Endothelial cell (in vitro differentiated cells): ENCODE measurements around the gene NCAM2. TPM values are rescaled to one million over a fixed set of nuclear protein-coding genes. Genes with fewer than 3 reads are reported as not detected.

Experiments used
- DNase-seq: peaks from one replicate; pipeline ENCODE4 v3.0.0; 2021; ENCODE audit warnings: low spot score
- H3K27ac Mint-ChIP-seq: one replicate; pipeline ENCODE4 v1.8.0; 2021; ENCODE audit warnings: mixed read lengths, inconsistent platforms; ENCODE audit not compliant: unreplicated experiment
- H3K27me3 Mint-ChIP-seq: one replicate; pipeline ENCODE4 v1.8.0; 2021; ENCODE audit warnings: mild to moderate bottlenecking, moderate library complexity, mixed read lengths, inconsistent platforms; ENCODE audit not compliant: unreplicated experiment
- H3K36me3 Mint-ChIP-seq: one replicate; pipeline ENCODE4 v1.8.0; 2021; ENCODE audit warnings: mild to moderate bottlenecking, low read depth, mixed read lengths, inconsistent platforms; ENCODE audit not compliant: unreplicated experiment
- H3K4me1 Mint-ChIP-seq: one replicate; pipeline ENCODE4 v1.8.0; 2021; ENCODE audit warnings: mild to moderate bottlenecking, mixed read lengths, inconsistent platforms; ENCODE audit not compliant: unreplicated experiment
- H3K4me3 Mint-ChIP-seq: one replicate; pipeline ENCODE4 v1.8.0; 2021; ENCODE audit warnings: mild to moderate bottlenecking, mixed read lengths, inconsistent platforms; ENCODE audit not compliant: unreplicated experiment
- H3K9me3 Mint-ChIP-seq: one replicate; pipeline ENCODE4 v1.8.0; 2021; ENCODE audit warnings: mixed read lengths, inconsistent platforms; ENCODE audit not compliant: unreplicated experiment
- CTCF ChIP-seq: fragments of 200-600 bp; sonication (generic); IDR thresholded peaks from one replicate; pipeline ENCODE4 v1.5.0; 2021; ENCODE audit warnings: antibody characterized with exemption; ENCODE audit not compliant: unreplicated experiment
- total RNA-seq: library from RNA; stranded (reverse); fragmentation: NEBNext Ultra II Directional; extraction: Animal tissue kit (Norgen Biotek cat#: 25700); gene quantifications from one replicate; pipeline ENCODE4 v1.2.1, GENCODE V29; 2021; ENCODE audit not compliant: unreplicated experiment

Gene NCAM2
- total RNA-seq, 1 donor from 2014 or later: 0.64 TPM

DNA sequence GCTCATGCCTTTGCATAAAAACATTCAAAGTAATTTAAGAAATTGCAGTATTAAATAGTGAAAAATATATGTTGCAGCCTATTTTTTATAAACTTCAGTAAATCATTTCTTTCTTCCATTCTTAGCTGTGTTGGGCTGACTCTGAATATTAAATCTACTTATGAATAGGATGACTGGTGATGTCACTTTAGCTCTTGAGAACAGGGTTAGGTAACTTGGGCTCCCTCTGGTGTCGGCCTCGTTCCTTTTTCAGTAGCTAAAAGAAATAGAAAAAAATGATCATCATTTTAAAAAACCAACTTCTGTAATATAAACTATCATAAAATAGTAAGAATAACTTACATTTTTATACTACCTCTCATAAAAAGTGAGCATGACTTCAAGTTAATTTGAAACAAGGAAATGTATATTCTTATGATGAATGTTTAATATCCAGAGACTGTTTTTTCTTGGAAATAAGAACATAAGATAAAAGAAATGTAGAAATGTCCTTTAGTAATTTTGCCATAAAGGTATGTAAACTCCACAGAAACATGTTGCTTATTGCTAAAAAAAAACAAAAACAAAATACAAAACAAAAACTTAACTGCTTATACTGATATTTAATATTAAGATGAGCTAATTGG lies 26.8 kb upstream of the NCAM2 start:
- Mint-ChIP-seq H3K27me3 (no peaks in the 10 kb centered on the region), H3K36me3 (no peaks in the 10 kb centered on the region), H3K27ac (no peak overlapping the region), H3K4me1 (no peaks in the 10 kb centered on the region), H3K4me3 (no peak overlapping the region), H3K9me3 (no peaks in the 10 kb centered on the region)
- peak; percentile 51 for DNase-seq
- TF ChIP-seq CTCF: peak; percentile 55

DNA sequence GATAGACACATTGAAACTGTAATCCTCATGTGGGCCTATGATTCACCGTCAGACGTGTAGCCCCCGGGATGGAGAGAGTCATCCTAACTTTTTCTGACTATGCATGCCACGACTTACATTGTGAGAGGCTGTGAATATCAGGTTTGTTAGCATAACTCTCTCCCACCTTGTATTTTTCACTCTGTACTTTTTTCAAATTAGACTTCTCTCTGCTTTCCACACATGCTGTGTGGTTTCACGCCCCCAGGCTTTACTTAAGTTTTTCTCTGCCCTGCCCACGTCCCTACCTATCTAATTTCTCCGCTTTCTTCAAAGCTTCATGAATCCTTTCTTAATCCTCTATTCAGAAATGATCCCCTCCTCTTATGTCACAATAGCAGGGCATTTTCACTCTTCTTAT lies 3.4 kb upstream of the NCAM2 start:
- Mint-ChIP-seq H3K9me3 (no peaks in the 10 kb centered on the region), H3K27me3 (peaks cover 4% of the 10 kb centered on the region), H3K4me1 (no peaks in the 10 kb centered on the region), H3K36me3 (no peaks in the 10 kb centered on the region), H3K27ac (no peak overlapping the region), H3K4me3 (no peak overlapping the region)
- no peak for DNase-seq
- TF ChIP-seq CTCF: no peak

GRCh38 chr21:20996421-20997310 lies 1.5 kb upstream of the NCAM2 start:
- peaks cover 4% of the 10 kb centered on the region for H3K27me3 Mint-ChIP-seq
- no peaks in the 10 kb centered on the region for H3K36me3 Mint-ChIP-seq
- no peaks in the 10 kb centered on the region for H3K4me1 Mint-ChIP-seq
- H3K9me3 Mint-ChIP-seq: no peaks in the 10 kb centered on the region
- no peak overlapping the region for H3K27ac Mint-ChIP-seq
- DNase-seq: no peak
- no peak for TF ChIP-seq CTCF
- peak overlapping the region; percentile 81 for H3K4me3 Mint-ChIP-seq

GRCh38 chr21:20997311-20997635 lies 936 bp upstream of the NCAM2 start:
- no peak for DNase-seq
- no peak overlapping the region for H3K27ac Mint-ChIP-seq
- H3K9me3 Mint-ChIP-seq: no peaks in the 10 kb centered on the region
- H3K27me3 Mint-ChIP-seq: peaks cover 4% of the 10 kb centered on the region
- peak overlapping the region; percentile 81 for H3K4me3 Mint-ChIP-seq
- no peaks in the 10 kb centered on the region for H3K36me3 Mint-ChIP-seq
- no peak for TF ChIP-seq CTCF
- no peaks in the 10 kb centered on the region for H3K4me1 Mint-ChIP-seq

DNA sequence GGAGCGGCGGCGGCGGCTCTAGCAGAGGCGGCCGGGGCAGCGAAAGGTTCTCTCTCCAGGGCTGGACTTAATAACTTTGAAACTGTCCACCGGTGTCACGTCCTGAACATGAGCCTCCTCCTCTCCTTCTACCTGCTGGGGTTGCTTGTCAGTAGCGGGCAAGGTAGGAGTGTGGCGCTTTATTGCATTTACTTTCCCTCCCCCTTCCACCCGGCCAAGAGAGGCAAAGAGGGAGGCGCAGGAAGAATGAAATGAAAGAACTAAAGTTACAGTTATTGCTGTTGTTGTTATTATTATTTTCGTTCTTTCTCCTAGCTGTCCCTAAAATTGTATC lies 214 bp downstream of the NCAM2 start:
- Mint-ChIP-seq H3K4me1 (no peaks in the 10 kb centered on the region), H3K27me3 (peaks cover 4% of the 10 kb centered on the region), H3K4me3 (peak overlapping the region; percentile 90), H3K36me3 (no peaks in the 10 kb centered on the region), H3K27ac (no peak overlapping the region), H3K9me3 (no peaks in the 10 kb centered on the region)
- no peak for DNase-seq
- no peak for TF ChIP-seq CTCF
